Right atrium auricular region (tissue), 2 donors: Measurements from ENCODE around the gene ARHGAP45. TPM values are rescaled to one million over a fixed set of nuclear protein-coding genes. Genes with fewer than 3 reads are reported as not detected.

ENCODE experiments used
- DNase-seq: peaks from one replicate; pipeline ENCODE4 v3.0.0-alpha.2; 2019; ENCODE audit warnings: low spot score
- H3K27ac ChIP-seq, 2 donors: fragments of 200-600 bp; sonication (generic); 1 replicate in 1 of 2; 2 replicates in 1 of 2; pipeline ENCODE4 v1.5.1; 2016 to 2019
- H3K27me3 ChIP-seq, 2 donors: fragments of 200-600 bp; sonication (generic); one replicate each; pipeline versions ENCODE4 v1.5.1 to v1.6.0; 2017 to 2019
- H3K36me3 ChIP-seq: fragments of 200-600 bp; sonication (generic); one replicate; pipeline ENCODE4 v1.5.1; 2016
- H3K4me1 ChIP-seq, 2 donors: fragments of 200-600 bp; sonication (generic); one replicate each; pipeline versions ENCODE4 v1.5.1 to v1.6.0; 2017 to 2019
- H3K4me3 ChIP-seq, 2 donors: fragments of 200-600 bp; sonication (generic); 1 replicate in 1 of 2; 2 replicates in 1 of 2; pipeline ENCODE4 v1.5.1; 2017 to 2019; ENCODE audit warnings: mild to moderate bottlenecking in 1 of 2, moderate library complexity in 1 of 2
- H3K9me3 ChIP-seq, 2 donors: fragments of 200-600 bp; sonication (generic); one replicate each; pipeline ENCODE4 v1.5.1; 2019
- CTCF ChIP-seq, 2 donors: fragments of 200-600 bp; sonication (generic); IDR thresholded peaks; one replicate each; pipeline ENCODE4 v1.5.1; 2019; ENCODE audit warnings: antibody characterized with exemption in 2 of 2
- total RNA-seq, 2 donors: library from RNA; depleted of rRNA; stranded (reverse); fragments of >200 nt; gene quantifications; one replicate each; pipeline ENCODE4 v1.1.0, GENCODE V29; 2016

The ARHGAP45 gene
- total RNA-seq, 2 donors from 2014 or later = 5.2 to 12.8 TPM

DNA sequence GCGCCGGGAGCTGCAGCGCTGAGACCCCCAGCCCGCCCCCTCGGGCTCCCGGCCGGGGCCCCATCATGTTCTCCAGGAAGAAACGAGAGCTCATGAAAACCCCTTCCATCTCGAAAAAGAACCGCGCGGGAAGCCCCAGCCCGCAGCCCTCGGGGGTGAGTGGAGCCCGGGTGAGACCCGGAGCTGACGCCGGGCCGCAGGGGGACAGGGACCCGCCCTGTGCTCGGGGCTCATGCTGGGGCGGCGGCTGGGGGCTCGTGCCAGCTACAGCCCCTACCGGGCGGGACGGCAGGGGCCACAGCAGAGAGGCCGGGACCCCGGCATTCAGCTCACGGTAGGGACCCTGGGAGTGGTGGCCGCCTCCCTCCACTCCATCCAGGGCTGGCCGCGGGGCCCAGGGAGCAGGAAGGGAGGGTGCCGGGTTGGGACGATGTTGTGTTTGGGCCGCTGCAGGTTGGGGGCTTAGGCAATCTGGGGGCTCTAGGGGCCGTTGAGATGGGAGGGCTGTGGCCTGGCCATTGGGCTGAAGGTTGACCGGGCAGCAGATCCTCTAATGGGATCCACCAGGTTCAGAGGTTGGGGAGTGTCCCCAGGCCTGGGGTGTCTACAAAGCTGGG is 482 bp downstream of the ARHGAP45 start:
- TF ChIP-seq CTCF (IDR thresholded peaks at IDR 0.05) = no peak
- Histone ChIP-seq H3K36me3 (no peaks in the 10 kb centered on the region), H3K27me3 (peaks cover 11 to 22% of the 10 kb centered on the region in 2 donors), H3K27ac (peak overlapping the region; percentile 12 to 48), H3K4me3 (peak overlapping the region; percentile 26 to 48), H3K9me3 (no peaks in the 10 kb centered on the region), H3K4me1 (peaks cover 0 to 44% of the 10 kb centered on the region in 2 donors)
- no peak for DNase-seq

DNA sequence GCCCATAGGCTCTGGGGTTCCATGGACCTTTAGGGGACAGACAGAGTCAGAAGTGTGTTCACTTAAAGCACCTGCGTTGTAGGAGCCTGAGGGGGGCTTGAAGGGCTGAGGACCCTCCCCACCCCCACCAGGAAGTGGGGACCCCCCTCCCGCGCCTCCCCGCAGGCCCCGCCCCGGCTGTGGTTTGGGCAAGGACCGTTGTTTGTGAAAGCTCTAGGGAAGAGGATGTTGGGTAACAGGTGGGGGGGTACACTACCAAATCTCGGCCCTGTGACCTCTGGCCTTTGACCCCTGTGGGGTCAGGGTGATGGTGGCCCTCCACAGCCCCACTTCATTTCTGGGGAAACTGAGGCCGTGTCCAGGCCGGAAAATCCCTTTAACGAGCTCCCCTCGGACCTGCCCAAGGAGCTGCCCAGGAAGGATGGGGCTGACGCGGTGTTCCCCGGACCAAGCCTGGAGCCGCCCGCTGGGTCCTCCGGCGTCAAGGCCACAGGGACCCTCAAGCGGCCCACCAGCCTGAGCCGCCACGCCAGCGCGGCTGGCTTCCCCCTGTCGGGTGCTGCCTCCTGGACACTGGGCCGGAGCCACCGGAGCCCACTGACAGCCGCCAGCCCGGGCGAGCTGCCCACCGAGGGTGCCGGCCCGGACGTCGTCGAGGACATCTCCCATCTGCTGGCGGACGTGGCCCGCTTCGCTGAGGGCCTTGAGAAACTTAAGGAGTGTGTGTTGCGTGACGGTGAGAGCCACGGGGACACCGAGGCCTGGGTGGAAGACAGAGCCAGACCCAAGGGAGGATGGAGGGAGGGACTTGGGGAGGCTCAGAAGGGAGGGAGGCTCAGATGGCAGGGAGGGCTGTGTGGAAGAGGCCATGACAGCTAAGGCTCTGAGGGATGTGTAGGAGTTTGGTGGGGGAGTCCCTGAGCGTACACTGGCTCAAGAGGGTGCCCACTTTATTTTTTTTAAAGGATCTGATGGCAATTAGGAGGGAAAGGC is 1.3 kb downstream of the ARHGAP45 start:
- TF ChIP-seq CTCF (IDR thresholded peaks at IDR 0.05) = no peak
- peaks cover 11 to 22% of the 10 kb centered on the region in 2 donors for H3K27me3 ChIP-seq
- no peaks in the 10 kb centered on the region for H3K9me3 ChIP-seq
- H3K27ac ChIP-seq = peak overlapping the region; percentile 41 to 48
- peaks cover 0 to 44% of the 10 kb centered on the region in 2 donors for H3K4me1 ChIP-seq
- no peaks in the 10 kb centered on the region for H3K36me3 ChIP-seq
- no peak for DNase-seq
- peak overlapping the region; percentile 26 to 48 for H3K4me3 ChIP-seq

DNA sequence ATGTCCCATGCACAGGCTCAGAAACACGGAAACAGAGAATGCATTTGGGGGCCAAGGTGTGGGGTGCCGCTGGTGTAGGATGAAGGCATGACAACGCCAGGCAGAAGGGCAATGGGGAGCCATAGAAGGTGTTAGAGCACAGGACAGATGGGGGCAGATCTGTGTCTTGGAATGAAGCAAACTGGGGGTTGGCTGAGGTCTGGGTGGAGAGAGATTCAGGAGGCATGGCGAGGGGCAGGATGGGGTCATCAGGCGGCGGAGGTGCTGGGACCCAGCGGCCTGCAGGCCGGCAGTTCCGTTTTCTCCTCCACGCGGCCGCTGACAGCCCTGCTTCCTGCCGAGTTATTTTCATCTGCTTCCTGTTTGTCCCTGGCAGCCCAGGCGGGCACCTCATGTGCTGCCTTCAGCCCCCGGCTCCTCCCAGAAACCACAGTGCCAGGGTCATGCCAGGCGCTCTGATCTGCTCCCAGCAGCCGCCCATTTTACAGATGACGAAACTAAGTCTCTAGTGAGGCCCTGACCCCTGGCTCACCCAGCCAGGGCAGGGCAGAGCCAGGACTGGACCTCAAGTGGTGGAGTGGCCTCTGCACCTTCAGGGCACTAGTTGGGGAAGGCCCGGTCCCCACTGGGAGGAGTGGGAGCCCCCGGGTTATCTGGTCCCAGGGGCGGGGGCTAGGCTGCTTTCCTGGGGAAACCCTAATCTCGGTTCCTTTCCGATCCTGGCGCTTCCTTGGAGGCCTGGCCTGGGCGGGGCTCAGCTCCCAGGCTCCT is 2.2 kb downstream of the ARHGAP45 start:
- Histone ChIP-seq H3K4me1 (peaks cover 0 to 44% of the 10 kb centered on the region in 2 donors), H3K36me3 (no peaks in the 10 kb centered on the region), H3K27ac (peak overlapping the region in 1 of 2 donors; percentile 16), H3K9me3 (no peaks in the 10 kb centered on the region), H3K27me3 (peaks cover 11 to 22% of the 10 kb centered on the region in 2 donors), H3K4me3 (peak overlapping the region in 1 of 2 donors; percentile 48)
- no peak for TF ChIP-seq CTCF (IDR thresholded peaks at IDR 0.05)
- peak; percentile 71 for DNase-seq

DNA sequence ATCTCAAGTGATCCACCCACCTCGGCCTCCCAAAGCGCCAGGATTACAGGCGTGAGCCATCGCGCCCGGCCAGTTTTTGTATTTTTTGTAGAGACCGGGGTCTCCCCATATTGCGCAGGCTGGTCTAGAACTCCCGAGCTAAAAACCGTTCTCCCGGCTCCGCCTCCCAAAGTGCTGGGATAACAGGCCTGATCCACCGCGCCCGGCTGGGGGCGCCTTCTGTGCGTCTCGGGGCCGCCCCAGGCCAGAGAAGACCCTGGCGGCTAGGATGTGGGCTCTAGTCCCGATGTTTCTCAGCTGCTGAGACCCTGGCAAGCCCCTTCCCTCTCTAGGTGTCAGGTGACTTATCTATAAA is 3.6 kb downstream of the ARHGAP45 start:
- peaks cover 11 to 22% of the 10 kb centered on the region in 2 donors for H3K27me3 ChIP-seq

More for the DNA sequence above, 3.6 kb downstream of the ARHGAP45 start:
- no peak overlapping the region for H3K27ac ChIP-seq
- DNase-seq = no peak
- no peaks in the 10 kb centered on the region for H3K36me3 ChIP-seq
- H3K4me3 ChIP-seq = no peak overlapping the region
- no peak for TF ChIP-seq CTCF (IDR thresholded peaks at IDR 0.05)
- peaks cover 0 to 33% of the 10 kb centered on the region in 2 donors for H3K4me1 ChIP-seq
- no peaks in the 10 kb centered on the region for H3K9me3 ChIP-seq
